H1 (cell line): ENCODE results near the gene CCDC141. TPM values are rescaled to one million over a fixed set of nuclear protein-coding genes. Genes with fewer than 3 reads are reported as not detected.

Experiments
- CTCF ChIA-PET: fragments of 300-600 bp; sonication (Branson Sonifier 250); formaldehyde crosslinking; loops from one replicate; lab custom pipeline; 2021; ENCODE audit not compliant: partially characterized antibody; lab: Charles Lee
- POLR2A ChIA-PET: fragments of 300-600 bp; sonication (Branson Sonifier 250); formaldehyde crosslinking; loops from one replicate; lab custom pipeline; 2021; ENCODE audit warnings: inconsistent platforms; ENCODE audit not compliant: partially characterized antibody; lab: Charles Lee
- DNase-seq, 2 experiments: peaks; one replicate each; pipeline versions ENCODE4 v3.0.0 to v3.0.0-alpha.2; 2010 to 2022; ENCODE audit warnings: low spot score in 2 of 2, low read depth in 1 of 2, mixed read lengths in 1 of 2
- FAIRE-seq: peaks from 2 replicates; lab custom pipeline; 2011; peaks lifted over from hg19 to GRCh38; lab: Jason Lieb, UNC
- H2AFZ ChIP-seq: 2 replicates; pipeline ENCODE4 v1.8.1; 2012; ENCODE audit warnings: low read length, inconsistent platforms
- H2AK5ac ChIP-seq: 2 replicates; pipeline ENCODE4 v1.6.1; 2013; ENCODE audit warnings: low read depth, low read length
- H2BK120ac ChIP-seq: replicated peaks from 2 replicates; pipeline ENCODE3; 2013; ENCODE audit warnings: low read depth, low read length, inconsistent platforms
- H2BK12ac ChIP-seq: 2 replicates; pipeline ENCODE4 v1.6.1; 2013; ENCODE audit warnings: low read depth, low read length
- H2BK15ac ChIP-seq: 2 replicates; pipeline ENCODE4 v1.6.1; 2013; ENCODE audit warnings: low read length
- H2BK20ac ChIP-seq: 2 replicates; pipeline ENCODE4 v1.6.1; 2013; ENCODE audit warnings: low read length
- H2BK5ac ChIP-seq: 2 replicates; pipeline ENCODE4 v1.6.1; 2013; ENCODE audit warnings: low read depth, low read length
- H3K14ac ChIP-seq: 2 replicates; pipeline ENCODE4 v1.6.1; 2013; ENCODE audit warnings: inconsistent platforms; ENCODE audit not compliant: insufficient read length
- H3K18ac ChIP-seq: 2 replicates; pipeline ENCODE4 v1.6.1; 2013; ENCODE audit warnings: low read length; ENCODE audit errors: extremely low read depth
- H3K23ac ChIP-seq: 2 replicates; pipeline ENCODE4 v1.6.1; 2013; ENCODE audit warnings: inconsistent platforms; ENCODE audit not compliant: insufficient read length
- H3K23me2 ChIP-seq: 2 replicates; pipeline ENCODE4 v1.6.1; 2013; ENCODE audit warnings: low read depth, low read length
- H3K27ac ChIP-seq: 2 replicates; pipeline ENCODE4 v1.6.1; 2011; ENCODE audit warnings: low read depth, low read length, inconsistent platforms
- H3K27me3 ChIP-seq, 4 experiments: replicated peaks in 1 of 4; 1 replicate in 1 of 4; 2 replicates in 3 of 4; pipeline versions ENCODE4 v1.6.1 to v1.8.1; 2011 to 2013; ENCODE audit warnings: low read length in 3 of 4, mild to moderate bottlenecking in 3 of 4, inconsistent platforms in 2 of 4, mixed read lengths in 2 of 4, moderate library complexity in 1 of 4; ENCODE audit not compliant: control insufficient read depth in 3 of 4, insufficient read depth in 3 of 4; ENCODE audit errors: extremely low read depth in 1 of 4
- H3K36me3 ChIP-seq, 4 experiments: 2 replicates each; pipeline versions ENCODE4 v1.6.1 to v1.8.1; 2011 to 2013; ENCODE audit warnings: mild to moderate bottlenecking in 4 of 4, low read length in 3 of 4, moderate library complexity in 2 of 4, control low read depth in 1 of 4, inconsistent platforms in 1 of 4; ENCODE audit not compliant: insufficient read depth in 4 of 4, control insufficient read depth in 2 of 4
- H3K4ac ChIP-seq: replicated peaks from 2 replicates; pipeline ENCODE3; 2013; ENCODE audit warnings: low read length, low read depth, mixed read lengths, inconsistent platforms; ENCODE audit not compliant: insufficient read length
- H3K4me1 ChIP-seq, 4 experiments: replicated peaks in 1 of 4; 1 replicate in 1 of 4; 2 replicates in 3 of 4; pipeline versions ENCODE4 v1.6.1 to v1.8.1; 2011 to 2013; ENCODE audit warnings: low read length in 3 of 4, inconsistent platforms in 2 of 4, mixed read lengths in 1 of 4; ENCODE audit not compliant: insufficient read depth in 4 of 4, control insufficient read depth in 3 of 4
- H3K4me2 ChIP-seq, 2 experiments: 2 replicates each; pipeline versions ENCODE4 v1.6.1 to v1.8.1; 2011 to 2013; ENCODE audit warnings: low read depth in 2 of 2, low read length in 2 of 2, control low read depth in 1 of 2, inconsistent platforms in 1 of 2, mild to moderate bottlenecking in 1 of 2; ENCODE audit not compliant: insufficient read depth in 1 of 2
- H3K4me3 ChIP-seq, 4 experiments: fragments of 200-600, 300-600 bp in 1 of 4; sonication (generic), shearing (Covaris generic), sonication (Bioruptor Twin) in 1 of 4; 2 replicates each; pipeline versions ENCODE4 v1.5.1 to v1.8.1; 2011 to 2016; ENCODE audit warnings: low read length in 4 of 4, low read depth in 3 of 4, control low read depth in 2 of 4, inconsistent platforms in 2 of 4, mild to moderate bottlenecking in 2 of 4, mixed read lengths in 1 of 4, moderate library complexity in 1 of 4; ENCODE audit not compliant: insufficient read depth in 2 of 4; ENCODE audit errors: extremely low read depth in 1 of 4
- H3K56ac ChIP-seq: replicated peaks from 2 replicates; pipeline ENCODE3; 2013; ENCODE audit warnings: low read depth, mild to moderate bottlenecking, mixed read lengths, low read length, inconsistent platforms; ENCODE audit not compliant: insufficient read length
- H3K79me1 ChIP-seq: 2 replicates; pipeline ENCODE4 v1.6.1; 2013; ENCODE audit warnings: low read depth, low read length, control low read depth
- H3K79me2 ChIP-seq, 2 experiments: 2 replicates each; pipeline versions ENCODE4 v1.6.1 to v1.8.1; 2012 to 2013; ENCODE audit warnings: low read length in 2 of 2, mild to moderate bottlenecking in 2 of 2, inconsistent platforms in 1 of 2; ENCODE audit not compliant: insufficient read depth in 2 of 2, control insufficient read depth in 1 of 2
- H3K9ac ChIP-seq, 4 experiments: replicated peaks in 1 of 4; 1 replicate in 1 of 4; 2 replicates in 3 of 4; pipeline versions ENCODE4 v1.6.1 to v1.8.1; 2011 to 2013; ENCODE audit warnings: low read depth in 3 of 4, low read length in 3 of 4, control low read depth in 2 of 4, mild to moderate bottlenecking in 2 of 4, moderate library complexity in 2 of 4, inconsistent platforms in 1 of 4; ENCODE audit errors: extremely low read depth in 1 of 4
- H3K9me3 ChIP-seq, 2 experiments: 2 replicates each; pipeline versions ENCODE4 v1.6.1 to v1.8.1; 2012 to 2013; ENCODE audit warnings: mild to moderate bottlenecking in 2 of 2, moderate library complexity in 2 of 2, control low read depth in 1 of 2, inconsistent platforms in 1 of 2, low read depth in 1 of 2, low read length in 1 of 2, mixed read lengths in 1 of 2; ENCODE audit not compliant: insufficient read depth in 2 of 2
- H4K20me1 ChIP-seq, 2 experiments: replicated peaks in 1 of 2; 2 replicates each; pipeline versions ENCODE3 to v1.8.1; 2011 to 2013; ENCODE audit warnings: inconsistent platforms in 2 of 2, low read length in 2 of 2, mild to moderate bottlenecking in 1 of 2; ENCODE audit not compliant: insufficient read depth in 2 of 2, control insufficient read depth in 1 of 2
- H4K5ac ChIP-seq: 2 replicates; pipeline ENCODE4 v1.6.1; 2013; ENCODE audit warnings: low read length, low read depth, mixed read lengths, inconsistent platforms; ENCODE audit not compliant: insufficient read length
- H4K8ac ChIP-seq: 2 replicates; pipeline ENCODE4 v1.8.0; 2013; ENCODE audit warnings: mild to moderate bottlenecking, moderate library complexity, low read length, inconsistent platforms; ENCODE audit not compliant: insufficient read depth; ENCODE audit errors: extremely low read depth
- H4K91ac ChIP-seq: replicated peaks from 2 replicates; pipeline ENCODE3; 2013; ENCODE audit warnings: low read length, mixed read lengths, inconsistent platforms; ENCODE audit not compliant: insufficient read length
- KDM5A ChIP-seq: fragments of 200-600 bp; IDR thresholded peaks from 2 replicates; pipeline ENCODE4 v1.7.1; 2012; ENCODE audit warnings: mild to moderate bottlenecking, low read length, inconsistent platforms, mixed read lengths
- NRF1 ChIP-seq: IDR thresholded peaks from 2 replicates; pipeline ENCODE4 v1.6.1; 2011; ENCODE audit warnings: mild to moderate bottlenecking, low read depth, low read length, improper control_type of control experiment
- polyA plus RNA-seq, 7 experiments: library from polyadenylated mRNA; depleted of rRNA in 3 of 7; stranded (reverse) in 5 of 7; unstranded in 2 of 7; fragments of >200 nt in 5 of 7; fragments of 200-250 nt in 2 of 7; gene quantifications; 1 replicate in 5 of 7; 2 replicates in 1 of 7; 4 replicates in 1 of 7; pipeline versions ENCODE4 v1.2.1 to v1.2.3, GENCODE V29; 2011 to 2013; ENCODE audit warnings: missing spikeins in 2 of 7, mixed read lengths in 2 of 7
- total RNA-seq: library from RNA; stranded (reverse); fragmentation: NEBNext Ultra II Directional; extraction: Animal tissue kit (Norgen Biotek cat#: 25700); gene quantifications from 2 replicates; pipeline ENCODE4 v1.2.1, GENCODE V29; 2021

Gene CCDC141
- total and polyA plus RNA-seq, 2 of the 8 experiments (the other 6 are each of a cell fraction or from before 2014, with no cell fraction given) = 0.56 to 21.6 TPM

- Histone ChIP-seq H3K9me3 (no peaks in the 10 kb centered on the region), H3K9ac (no peak overlapping the region), H3K4ac (no peak overlapping the region), H4K5ac (no peak overlapping the region), H2AK5ac (no peak overlapping the region), H3K36me3 (no peaks in the 10 kb centered on the region), H3K79me1 (no peaks in the 10 kb centered on the region), H2BK120ac (no peak overlapping the region), H2BK15ac (no peak overlapping the region), H3K14ac (no peak overlapping the region), H3K4me2 (no peak overlapping the region), H2AFZ (no peak overlapping the region), H3K4me1 (no peaks in the 10 kb centered on the region), H3K23ac (no peak overlapping the region), H2BK20ac (no peak overlapping the region), H4K91ac (no peak overlapping the region), H3K18ac (no peak overlapping the region), H3K79me2 (no peaks in the 10 kb centered on the region), H3K4me3 (no peak overlapping the region), H3K23me2 (no peaks in the 10 kb centered on the region), H4K8ac (no peak overlapping the region), H3K56ac (no peak overlapping the region), H4K20me1 (no peaks in the 10 kb centered on the region), H2BK5ac (no peak overlapping the region), H2BK12ac (no peak overlapping the region), H3K27ac (no peak overlapping the region), H3K27me3 (peaks cover 0 to 1% (median 0%) of the 10 kb centered on the region in 4 experiments; a peak in 1 of 7 replicates)
- ChIA-PET CTCF (interaction anchor here (0.6 to 4.0 kb wide), 6 partner anchors 15 to 113 kb away, joined by 3 to 17 read pairs (median 6); no protein-coding TSS in a partner anchor), POLR2A (no interaction called here)
- TF ChIP-seq NRF1 (no peak), KDM5A (no peak)
- no peak for FAIRE-seq
- no peak for DNase-seq
Measured at GRCh38 chr2:178908810-178909209, 141.1 kb downstream of the CCDC141 start.
